CD4-positive, alpha-beta T cell (primary cell): ENCODE data around the gene DEFB128. TPM values are rescaled to one million over a fixed set of nuclear protein-coding genes. Genes with fewer than 3 reads are reported as not detected.

Source experiments
- ATAC-seq: fragments of 200-7000 bp; cut with Tn5 transposase; one replicate; pipeline ENCODE4 v1.10.0; 2022; ENCODE audit warnings: mild to moderate bottlenecking; ENCODE audit not compliant: poor library complexity
- CTCF ChIA-PET: fragments of 350-600 bp; sonication (Branson Sonifier 250); formaldehyde crosslinking; loops from one replicate; lab custom pipeline; 2021; ENCODE audit warnings: antibody characterized with exemption, inconsistent platforms; lab: Charles Lee
- POLR2A ChIA-PET: fragments of 350-600 bp; sonication (Branson Sonifier 250); formaldehyde crosslinking; loops from one replicate; lab custom pipeline; 2021; ENCODE audit warnings: antibody characterized with exemption, inconsistent platforms; lab: Charles Lee
- DNase-seq, 14 experiments: peaks; one replicate each; pipeline ENCODE4 v3.0.0-alpha.2; 2013 to 2020; ENCODE audit warnings: mixed read lengths in 2 of 14
- H3K27ac ChIP-seq, 2 donors: one replicate each; pipeline versions ENCODE4 v1.5.1 to v1.7.0; 2013; ENCODE audit warnings: low read length in 2 of 2, low read depth in 1 of 2, mild to moderate bottlenecking in 1 of 2
- H3K27me3 ChIP-seq, 2 experiments: 1 replicate in 1 of 2; 2 replicates in 1 of 2; pipeline versions ENCODE4 v1.6.1 to v1.7.0; 2013; ENCODE audit warnings: low read length in 2 of 2, control low read depth in 1 of 2, mild to moderate bottlenecking in 1 of 2, moderate library complexity in 1 of 2; ENCODE audit not compliant: insufficient read depth in 2 of 2, control insufficient read depth in 1 of 2
- H3K36me3 ChIP-seq: one replicate; pipeline ENCODE4 v1.6.1; 2013; ENCODE audit warnings: low read length, control low read depth; ENCODE audit not compliant: insufficient read depth
- H3K4me1 ChIP-seq: one replicate; pipeline ENCODE4 v1.6.1; 2013; ENCODE audit warnings: low read length, control low read depth; ENCODE audit not compliant: insufficient read depth
- H3K4me3 ChIP-seq: one replicate; pipeline ENCODE4 v1.5.1; 2013; ENCODE audit warnings: mild to moderate bottlenecking, low read length, moderate library complexity
- H3K9me3 ChIP-seq, 2 experiments: 1 replicate in 1 of 2; 2 replicates in 1 of 2; pipeline versions ENCODE4 v1.6.1 to v1.7.0; 2013; ENCODE audit warnings: low read length in 2 of 2, mild to moderate bottlenecking in 2 of 2, control low read depth in 1 of 2, moderate library complexity in 1 of 2; ENCODE audit not compliant: control insufficient read depth in 1 of 2, insufficient read depth in 1 of 2
- H3K27ac Mint-ChIP-seq: one replicate; pipeline ENCODE4 v1.8.0; 2020; ENCODE audit warnings: mixed read lengths
- H3K27me3 Mint-ChIP-seq: one replicate; pipeline ENCODE4 v1.8.0; 2021; ENCODE audit warnings: mixed read lengths
- H3K36me3 Mint-ChIP-seq: one replicate; pipeline ENCODE4 v1.8.0; 2021; ENCODE audit warnings: low read depth, mixed read lengths
- H3K4me1 Mint-ChIP-seq: one replicate; pipeline ENCODE4 v1.8.0; 2021; ENCODE audit warnings: low read depth, mixed read lengths
- H3K4me3 Mint-ChIP-seq: one replicate; pipeline ENCODE4 v1.8.0; 2020; ENCODE audit warnings: mild to moderate bottlenecking, mixed read lengths
- H3K9me3 Mint-ChIP-seq: one replicate; pipeline ENCODE4 v1.8.0; 2020; ENCODE audit warnings: mixed read lengths
- CTCF ChIP-seq: fragments of 200-600 bp; IDR thresholded peaks from one replicate; pipeline ENCODE4 v1.8.0; 2022; ENCODE audit warnings: antibody characterized with exemption, mild to moderate bottlenecking
- intact Hi-C, 2 experiments: fragments of 100-400 bp; cut with DNase I in 1 of 2; cut with micrococcal nuclease in 1 of 2; formaldehyde crosslinking; loops; one replicate each; pipeline versions ENCODE4 v1.15.1 to v1.9.0; 2023 to 2025; cut with DNase I, micrococcal nuclease
- total RNA-seq, 174 experiments: library from RNA in 2 of 174; stranded (reverse) in 2 of 174; gene quantifications; one replicate each; pipeline ENCODE4 v1.2.3 and lab custom pipeline; 2021 to 2026

Gene DEFB128
- total RNA-seq, 2 experiments from 2014 or later = not detected

- intact Hi-C loops = no loop called here
- DNase-seq (no peak), ATAC-seq (no peak)
- Histone ChIP-seq H3K4me1 (no peaks in the 10 kb centered on the region), H3K4me3 (no peak overlapping the region), H3K36me3 (no peaks in the 10 kb centered on the region), H3K27me3 (peaks cover 2 to 28% of the 10 kb centered on the region in 2 experiments), H3K9me3 (peaks cover 0 to 5% of the 10 kb centered on the region in 2 experiments), H3K27ac (no peak overlapping the region)
- Mint-ChIP-seq H3K36me3 (no peaks in the 10 kb centered on the region), H3K27ac (no peak overlapping the region), H3K4me1 (no peaks in the 10 kb centered on the region), H3K4me3 (no peak overlapping the region), H3K27me3 (peaks cover 71% of the 10 kb centered on the region), H3K9me3 (peaks cover 12% of the 10 kb centered on the region)
- ChIA-PET POLR2A (no interaction called here), CTCF (no interaction called here)
- TF ChIP-seq CTCF = no peak
Measured at GRCh38 chr20:187733-188132, 1.8 kb downstream of the DEFB128 start.

DNA sequence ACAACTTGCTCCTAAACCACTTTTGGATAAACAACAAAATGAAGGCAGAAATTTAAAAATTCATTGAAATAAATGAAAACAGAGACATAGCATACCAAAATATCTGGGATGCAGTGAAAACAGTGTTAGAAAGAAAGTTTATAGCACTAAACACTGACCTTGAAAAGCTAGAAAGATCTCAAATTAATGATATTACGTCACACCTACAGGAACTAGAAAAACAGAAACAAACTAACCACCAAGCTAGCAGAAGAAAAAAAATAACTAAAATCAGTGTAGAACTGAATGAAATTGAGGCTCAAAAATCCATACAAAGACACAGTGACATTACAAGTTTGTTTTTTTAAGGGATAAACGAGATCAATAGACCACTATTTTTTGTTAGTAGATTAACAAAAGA, 5.2 kb downstream of the DEFB128 start:
- Mint-ChIP-seq H3K36me3 (no peaks in the 10 kb centered on the region), H3K9me3 (peaks cover 12% of the 10 kb centered on the region), H3K27me3 (peaks cover 88% of the 10 kb centered on the region), H3K4me1 (no peaks in the 10 kb centered on the region), H3K27ac (no peak overlapping the region), H3K4me3 (no peak overlapping the region)
- intact Hi-C loops = no loop called here
- H3K27me3 ChIP-seq = peaks cover 6 to 43% of the 10 kb centered on the region in 2 experiments
- DNase-seq = no peak
- no peak overlapping the region for H3K27ac ChIP-seq
- H3K9me3 ChIP-seq = peaks cover 0 to 5% of the 10 kb centered on the region in 2 experiments
- H3K36me3 ChIP-seq = no peaks in the 10 kb centered on the region
- no peak for TF ChIP-seq CTCF
- CTCF ChIA-PET = no interaction called here
- POLR2A ChIA-PET = no interaction called here
- H3K4me3 ChIP-seq = no peak overlapping the region
- no peaks in the 10 kb centered on the region for H3K4me1 ChIP-seq
- no peak for ATAC-seq

GRCh38 chr20:168876-169275, 20.6 kb downstream of the DEFB128 start:
- H3K36me3 Mint-ChIP-seq = no peaks in the 10 kb centered on the region
- Histone ChIP-seq H3K27me3 (peaks cover 0 to 2% of the 10 kb centered on the region in 2 experiments), H3K9me3 (no peaks in the 10 kb centered on the region), H3K4me3 (no peak overlapping the region), H3K4me1 (no peaks in the 10 kb centered on the region), H3K36me3 (no peaks in the 10 kb centered on the region), H3K27ac (no peak overlapping the region)
- no peak overlapping the region for H3K27ac Mint-ChIP-seq
- ATAC-seq (no peak), DNase-seq (no peak)
- H3K4me1 Mint-ChIP-seq = no peaks in the 10 kb centered on the region
- ChIA-PET CTCF (no interaction called here), POLR2A (no interaction called here)
- H3K9me3 Mint-ChIP-seq = no peaks in the 10 kb centered on the region
- TF ChIP-seq CTCF = no peak
- H3K4me3 Mint-ChIP-seq = no peak overlapping the region
- intact Hi-C loops = no loop called here
- peaks cover 13% of the 10 kb centered on the region for H3K27me3 Mint-ChIP-seq
